LoVo (cell line): ENCODE measurements around the gene BPIFB1.

ENCODE experiments used
- DNase-seq: peaks from one replicate; pipeline ENCODE4 v3.0.0-alpha.2; 2016; ENCODE audit warnings: low spot score

The BPIFB1 gene

DNA sequence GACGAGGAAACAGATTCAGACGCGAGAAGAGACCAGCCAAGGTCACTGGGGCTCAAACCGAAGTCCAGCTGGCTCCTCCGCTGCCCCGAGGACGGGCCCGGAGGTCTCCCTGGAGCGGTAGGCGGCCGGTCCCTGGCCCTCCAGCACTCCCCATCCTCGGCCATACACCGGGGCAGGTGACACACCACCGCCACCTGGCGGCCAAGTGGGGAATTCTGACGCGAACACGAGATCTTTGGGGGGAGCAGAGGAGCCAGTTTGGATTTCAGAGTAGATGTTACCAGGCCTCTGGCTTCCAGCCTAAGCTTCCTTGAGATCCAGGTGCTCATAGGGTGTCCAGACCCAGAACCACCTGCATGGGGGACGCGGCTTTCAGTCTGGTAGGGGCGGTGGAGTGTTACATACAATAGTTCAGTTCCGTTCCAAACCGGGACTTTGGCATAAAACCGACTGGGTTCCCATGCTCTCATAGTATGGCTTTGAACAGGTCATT, 16.1 kb downstream of the BPIFB1 start:
- DNase-seq = peak; percentile 62

DNA sequence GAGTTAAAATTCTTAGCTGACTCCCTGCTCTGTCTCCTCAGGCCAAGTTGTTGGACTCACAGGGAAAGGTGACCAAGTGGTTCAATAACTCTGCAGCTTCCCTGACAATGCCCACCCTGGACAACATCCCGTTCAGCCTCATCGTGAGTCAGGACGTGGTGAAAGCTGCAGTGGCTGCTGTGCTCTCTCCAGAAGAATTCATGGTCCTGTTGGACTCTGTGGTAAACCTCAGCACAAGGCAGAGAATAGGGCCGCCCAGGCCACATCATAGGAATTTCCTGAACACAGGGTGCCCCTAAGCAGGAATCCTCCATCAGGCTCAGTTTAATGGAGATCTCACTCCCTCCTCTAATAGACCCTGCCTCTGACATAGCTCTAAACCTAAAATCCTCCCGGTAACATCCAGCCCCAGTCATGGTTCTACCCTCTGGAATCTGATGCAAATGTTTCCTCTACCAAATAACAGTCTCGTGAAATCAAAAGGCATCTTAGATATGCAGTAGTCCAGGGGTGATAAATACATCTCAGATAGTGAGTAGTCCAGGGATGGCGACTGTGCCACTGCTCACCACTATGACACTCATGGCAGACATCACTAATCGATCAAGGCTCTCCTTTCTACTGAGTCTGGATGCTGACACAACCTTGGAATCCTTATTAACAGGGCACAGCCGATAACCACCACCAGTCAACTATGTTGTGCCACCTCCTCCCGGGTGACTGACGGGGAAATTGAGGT, 18.3 kb downstream of the BPIFB1 start:
- DNase-seq = no peak

DNA sequence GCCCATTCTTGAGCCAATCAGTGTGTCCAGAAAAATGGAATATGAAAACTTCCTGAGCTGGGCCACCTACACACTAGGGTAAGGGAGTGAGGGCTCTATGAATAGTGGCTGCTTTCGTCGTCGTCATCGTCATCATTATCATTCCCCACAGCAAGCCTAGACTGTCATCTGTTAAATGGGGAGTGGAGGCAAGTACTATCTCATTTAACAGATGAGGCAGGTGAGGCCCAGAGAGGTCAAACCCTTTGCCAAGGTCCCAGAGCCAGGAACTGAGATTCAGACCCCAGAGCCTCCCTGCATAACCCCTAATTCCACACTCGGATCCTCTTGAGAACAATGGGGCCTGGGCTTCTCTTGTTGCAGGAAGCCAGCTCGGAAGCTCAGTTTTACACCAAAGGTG, 20.6 kb downstream of the BPIFB1 start:
- no peak for DNase-seq

DNA sequence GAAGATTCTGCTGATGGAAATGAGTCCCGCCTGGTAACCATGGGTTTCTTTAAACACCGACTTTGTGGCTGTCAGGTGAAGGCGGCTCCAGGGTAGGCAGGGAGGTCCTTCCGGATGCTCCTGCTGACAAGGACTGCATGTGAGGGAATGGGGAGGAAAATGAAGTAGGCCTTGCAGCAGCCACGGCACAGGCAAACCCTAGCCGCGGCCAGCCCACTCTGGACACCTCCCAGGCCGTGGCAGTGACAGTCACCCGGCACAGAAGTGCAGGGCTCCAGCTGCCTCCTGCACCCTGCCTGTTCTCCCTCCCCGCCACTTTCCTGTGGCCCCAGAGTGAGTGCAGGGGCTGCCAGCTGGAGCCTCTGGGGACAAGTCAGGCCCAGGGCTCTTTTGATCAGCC, 21.0 kb downstream of the BPIFB1 start:
- no peak for DNase-seq

DNA sequence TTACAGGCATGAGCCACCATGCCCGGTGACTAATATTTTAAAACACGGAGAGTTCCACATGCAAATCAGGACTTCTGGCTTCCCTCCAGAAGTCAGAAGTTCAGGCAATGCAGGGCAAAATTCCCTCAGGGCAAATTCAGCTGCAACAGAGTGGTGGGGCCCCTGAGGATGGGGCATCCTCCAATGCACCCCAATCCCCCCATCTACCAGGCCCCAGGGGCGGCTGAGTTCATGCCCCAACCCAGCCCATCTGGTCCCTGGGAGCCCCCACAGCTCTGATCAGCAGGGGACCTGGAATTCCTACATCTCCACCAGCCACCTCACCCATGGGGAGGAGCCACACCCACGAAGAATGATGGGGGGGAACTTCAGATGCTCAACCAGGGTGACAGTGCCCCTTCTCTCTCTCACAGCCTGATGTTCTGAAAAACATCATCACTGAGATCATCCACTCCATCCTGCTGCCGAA, 22.6 kb downstream of the BPIFB1 start:
- DNase-seq = peak; percentile 24

DNA sequence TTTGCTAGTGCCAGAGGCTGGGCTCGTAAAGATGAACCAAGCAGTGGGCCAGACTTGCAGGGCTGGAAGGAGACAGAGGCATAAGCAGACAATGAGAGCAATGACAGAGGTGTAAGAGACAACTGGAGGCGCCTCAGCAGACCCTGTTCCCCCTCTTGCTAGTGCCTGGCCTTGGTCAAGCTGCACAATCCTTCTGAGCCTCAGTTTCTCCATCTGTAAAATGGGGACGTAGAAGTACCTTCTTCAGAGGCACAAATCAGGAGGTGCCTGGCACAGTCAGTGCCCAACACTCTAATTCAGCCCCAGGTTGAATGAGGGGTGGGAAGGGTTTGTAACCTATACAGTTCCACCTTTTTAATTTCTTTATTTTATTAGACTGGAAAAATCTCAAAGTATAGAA, 23.2 kb downstream of the BPIFB1 start:
- DNase-seq = no peak

DNA sequence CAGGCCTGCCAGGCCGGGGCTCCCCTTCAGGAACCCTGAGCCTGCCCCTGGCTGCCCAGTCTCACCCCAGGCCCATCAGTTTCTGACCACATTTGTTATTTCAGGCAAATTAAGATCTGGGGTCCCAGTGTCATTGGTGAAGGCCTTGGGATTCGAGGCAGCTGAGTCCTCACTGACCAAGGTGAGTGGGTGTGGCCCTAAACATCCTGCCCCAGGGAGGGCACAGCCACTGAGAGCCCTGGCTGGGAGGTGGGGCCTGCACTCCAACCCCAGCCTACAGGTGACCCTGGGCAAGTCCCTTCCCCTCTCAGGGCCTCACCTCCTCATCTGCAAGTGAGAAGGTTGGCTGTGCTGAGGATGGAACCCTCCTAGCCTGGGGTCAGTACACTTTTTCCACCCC, 23.8 kb downstream of the BPIFB1 start:
- no peak for DNase-seq

DNA sequence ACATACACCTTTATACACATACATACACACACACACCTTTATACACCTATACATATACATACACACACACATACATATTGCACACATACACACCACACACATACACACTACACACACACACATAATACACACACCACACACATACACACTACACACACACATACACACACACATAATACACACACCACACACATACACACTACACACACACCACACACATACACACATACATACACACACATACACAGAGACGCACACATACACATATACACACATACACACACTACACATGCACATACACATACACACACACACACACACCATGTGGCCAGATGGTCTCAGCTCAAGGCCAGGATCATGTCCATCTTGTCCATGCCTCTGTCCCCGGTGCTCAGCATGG, 25.7 kb downstream of the BPIFB1 start:
- no peak for DNase-seq

DNA sequence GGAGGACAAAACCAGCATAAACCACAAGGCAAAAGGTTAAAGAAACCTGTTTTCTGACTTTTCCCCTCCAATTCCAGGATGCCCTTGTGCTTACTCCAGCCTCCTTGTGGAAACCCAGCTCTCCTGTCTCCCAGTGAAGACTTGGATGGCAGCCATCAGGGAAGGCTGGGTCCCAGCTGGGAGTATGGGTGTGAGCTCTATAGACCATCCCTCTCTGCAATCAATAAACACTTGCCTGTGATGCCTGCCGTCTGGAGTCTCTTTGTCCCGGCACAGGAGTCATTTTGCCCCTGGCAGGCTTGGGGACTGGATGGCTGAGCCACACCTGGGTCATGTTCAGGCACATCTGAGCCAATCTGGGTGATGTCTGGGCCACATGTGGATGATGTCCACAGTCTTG, 26.6 kb downstream of the BPIFB1 start:
- DNase-seq = no peak

DNA sequence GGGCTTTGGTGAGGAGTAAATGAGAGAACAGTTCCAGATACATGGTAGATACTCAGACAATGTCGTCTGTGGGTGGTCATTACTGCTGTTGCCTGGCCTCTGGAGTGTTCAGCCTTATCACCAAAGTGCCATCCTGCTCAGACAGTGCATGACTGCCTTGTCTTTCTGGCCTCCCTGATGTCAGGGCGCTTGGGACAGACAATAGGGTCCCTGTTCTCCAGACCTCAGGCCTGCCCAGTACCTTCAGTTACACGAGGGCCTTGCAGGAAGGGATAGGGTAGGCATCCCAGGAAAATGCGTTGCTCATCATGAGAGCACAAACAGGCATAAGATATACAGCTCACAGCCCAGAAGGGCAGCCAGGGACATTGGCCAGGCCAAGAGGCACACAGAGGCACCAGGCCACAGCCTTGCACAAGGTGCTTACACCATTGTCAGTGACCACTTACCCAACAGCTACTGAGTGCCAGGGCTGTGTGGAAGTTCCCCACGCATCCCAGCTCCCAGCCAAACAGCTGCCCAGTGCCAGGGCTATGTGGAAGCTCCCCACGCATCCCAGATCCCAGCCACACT, 27.4 kb downstream of the BPIFB1 start:
- no peak for DNase-seq

DNA sequence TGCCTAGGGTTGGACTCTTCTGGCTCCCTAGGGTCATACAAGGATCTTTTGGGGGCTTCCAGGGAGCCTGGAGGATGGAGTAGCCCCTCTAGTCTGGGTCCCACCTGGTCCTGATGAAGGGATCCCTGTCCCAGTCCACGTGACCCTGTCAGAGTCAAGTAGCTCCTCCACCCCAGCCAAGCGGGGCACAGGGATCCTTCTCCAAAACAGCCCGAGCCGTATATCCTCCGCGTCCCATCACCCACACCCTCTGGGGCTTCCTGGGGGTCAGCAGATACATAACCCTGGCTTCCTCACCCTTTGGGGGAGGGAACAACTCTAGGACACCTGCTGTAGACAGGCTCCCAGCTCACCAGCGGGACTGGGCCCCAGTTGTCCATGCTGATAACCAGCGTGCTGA, 28.0 kb downstream of the BPIFB1 start:
- no peak for DNase-seq

DNA sequence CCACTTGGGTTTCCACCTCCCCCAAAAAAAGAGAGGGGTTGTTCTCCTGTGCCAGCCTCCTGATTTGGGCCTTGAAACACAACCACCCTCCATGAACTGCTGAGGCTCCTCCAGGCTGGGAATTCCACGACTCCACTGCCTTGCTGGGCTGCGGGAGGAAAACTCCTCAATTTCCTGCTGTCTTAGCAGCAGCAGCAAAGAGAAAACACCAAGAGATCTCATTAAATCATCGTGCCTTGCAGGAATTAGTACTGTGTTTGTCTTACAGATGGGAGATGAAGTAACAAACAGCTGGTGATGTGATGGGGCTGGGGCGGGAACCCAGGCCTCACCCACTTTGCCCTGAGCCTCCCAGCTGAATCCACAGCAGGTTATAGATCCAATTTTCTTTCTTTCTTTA, 29.0 kb downstream of the BPIFB1 start:
- DNase-seq = no peak

DNA sequence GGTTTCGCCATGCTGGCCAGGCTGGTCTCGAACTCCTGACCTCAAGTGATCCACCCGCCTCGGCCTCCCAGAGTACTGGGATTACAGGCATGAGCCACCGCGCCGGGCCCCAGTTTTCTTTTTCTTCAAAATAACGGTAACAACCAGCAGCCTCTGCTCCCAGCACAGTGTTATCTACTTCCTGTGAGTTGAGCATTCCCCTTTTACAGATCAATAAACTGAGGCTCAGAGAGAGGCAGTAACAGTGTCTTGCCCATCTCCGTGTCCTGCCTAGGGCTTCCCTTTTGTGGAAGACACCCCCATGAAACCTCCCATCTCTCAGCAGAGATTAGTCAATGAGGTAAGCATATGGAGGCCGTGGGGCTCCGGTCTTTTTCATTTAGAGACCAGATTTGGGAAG, 29.6 kb downstream of the BPIFB1 start:
- DNase-seq = no peak

DNA sequence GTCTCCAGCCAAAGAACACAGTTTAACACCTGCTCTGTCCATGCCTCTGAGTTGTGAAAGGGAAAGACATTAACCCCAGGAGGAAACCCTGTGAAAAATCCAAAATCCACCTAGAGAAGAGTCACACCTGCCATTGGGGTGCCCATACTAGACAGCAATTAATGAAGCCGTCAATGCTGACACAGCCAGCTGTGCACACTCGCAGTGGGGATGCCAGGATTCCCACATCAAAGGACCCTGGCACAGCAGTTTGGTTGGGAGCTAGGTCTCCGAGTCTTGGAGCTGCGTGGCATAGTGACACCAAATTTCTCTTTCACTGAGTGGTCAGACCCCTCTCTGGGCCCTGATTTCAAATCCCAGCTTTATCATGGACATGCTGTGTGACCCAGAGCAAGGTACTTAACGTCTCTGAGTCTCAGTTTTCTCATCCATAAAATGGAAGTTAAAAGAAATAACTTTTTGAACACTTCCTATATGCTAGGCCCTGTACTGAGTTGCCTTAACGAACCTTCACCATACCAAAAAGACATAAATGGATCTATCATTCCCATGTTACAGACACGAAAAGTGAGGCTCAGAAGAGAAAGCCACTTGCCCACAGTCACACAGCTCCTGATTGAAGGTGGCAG, 30.8 kb downstream of the BPIFB1 start:
- no peak for DNase-seq

DNA sequence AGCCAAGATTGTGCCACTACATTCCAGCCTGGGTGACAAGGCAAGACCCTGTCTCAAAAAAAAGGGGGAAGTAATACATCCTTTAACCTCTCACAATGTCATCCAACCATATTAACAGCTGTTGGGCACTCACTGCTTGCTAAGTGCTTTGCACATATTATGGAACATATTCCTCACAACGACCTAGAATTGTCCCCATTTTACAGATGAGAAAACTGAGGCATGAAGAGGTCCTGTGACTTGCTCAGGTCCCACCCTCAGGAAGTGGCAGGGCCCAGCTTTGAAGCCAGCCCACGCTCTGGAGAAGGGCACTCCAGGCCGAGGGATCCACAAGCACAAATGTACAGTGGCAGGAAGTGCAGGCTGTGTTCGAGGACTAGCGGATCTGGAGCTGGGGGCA, 33.3 kb downstream of the BPIFB1 start:
- no peak for DNase-seq

DNA sequence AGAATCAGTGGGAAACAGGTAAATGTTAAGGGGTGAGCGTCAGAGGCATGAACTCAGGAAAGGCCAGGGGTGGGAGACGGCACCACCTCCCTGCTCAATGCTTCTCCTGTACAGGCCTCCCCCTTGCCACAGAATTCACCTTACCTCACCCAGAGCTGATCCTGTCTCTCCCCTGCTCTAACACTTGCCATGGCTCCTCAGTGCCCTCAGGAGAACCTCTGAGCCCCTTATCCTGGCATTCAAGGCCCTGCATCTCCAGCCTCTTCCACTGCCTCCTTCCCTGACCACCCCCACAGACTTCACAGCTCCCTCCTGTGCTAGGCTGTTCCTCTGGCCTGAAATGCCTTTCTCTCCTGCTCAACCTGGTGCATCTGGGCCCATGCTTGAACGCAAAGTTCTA, 33.9 kb downstream of the BPIFB1 start:
- no peak for DNase-seq

DNA sequence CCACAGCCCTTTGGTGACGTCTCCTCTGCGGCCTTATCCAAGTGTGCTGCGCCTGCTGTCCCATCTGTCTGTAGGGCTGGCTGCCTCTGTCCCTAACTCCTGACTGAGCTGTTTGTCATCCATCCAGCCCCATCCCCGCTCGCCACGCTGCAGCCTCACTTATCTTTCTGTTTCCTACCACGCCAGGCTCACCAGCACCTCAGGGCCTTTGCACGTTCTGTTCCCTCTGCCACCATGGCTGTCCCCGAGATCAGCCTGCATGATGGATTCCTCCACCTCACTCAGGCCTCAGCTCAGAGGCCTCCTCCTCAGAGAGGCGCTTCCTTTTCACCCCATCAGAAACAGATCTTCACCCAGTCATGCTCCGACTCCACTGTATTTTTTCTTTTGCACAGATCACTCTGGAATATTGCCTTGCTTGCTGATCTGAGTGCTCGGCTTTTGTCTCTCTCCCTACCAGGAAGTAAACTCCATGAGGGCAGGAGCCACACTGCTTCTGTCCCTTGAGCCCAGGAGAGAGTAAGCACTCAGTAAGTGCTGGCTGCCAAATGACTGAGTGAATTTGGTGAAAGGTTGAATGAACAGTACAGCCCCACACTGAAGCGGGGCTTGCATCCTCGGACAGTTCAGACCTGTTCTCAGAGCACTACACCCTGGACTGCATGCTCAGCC, 34.5 kb downstream of the BPIFB1 start:
- no peak for DNase-seq

DNA sequence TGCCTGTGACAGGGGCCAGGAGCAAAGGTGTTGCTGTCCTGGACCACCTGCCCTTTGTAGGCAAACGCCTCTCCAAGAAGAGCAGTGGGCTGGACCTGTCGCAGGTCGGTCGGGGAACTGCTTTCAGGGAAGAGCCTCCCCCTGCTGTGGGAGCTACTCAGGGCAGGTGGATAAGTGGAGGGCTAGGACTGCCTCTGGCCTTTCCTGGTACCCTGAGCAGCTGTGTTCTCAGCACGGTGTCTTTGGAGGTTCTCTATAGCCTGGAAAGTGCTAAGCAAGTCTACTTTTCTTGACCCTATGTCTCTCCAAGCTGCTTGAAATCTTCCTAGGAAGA, 35.0 kb downstream of the BPIFB1 start:
- no peak for DNase-seq

DNA sequence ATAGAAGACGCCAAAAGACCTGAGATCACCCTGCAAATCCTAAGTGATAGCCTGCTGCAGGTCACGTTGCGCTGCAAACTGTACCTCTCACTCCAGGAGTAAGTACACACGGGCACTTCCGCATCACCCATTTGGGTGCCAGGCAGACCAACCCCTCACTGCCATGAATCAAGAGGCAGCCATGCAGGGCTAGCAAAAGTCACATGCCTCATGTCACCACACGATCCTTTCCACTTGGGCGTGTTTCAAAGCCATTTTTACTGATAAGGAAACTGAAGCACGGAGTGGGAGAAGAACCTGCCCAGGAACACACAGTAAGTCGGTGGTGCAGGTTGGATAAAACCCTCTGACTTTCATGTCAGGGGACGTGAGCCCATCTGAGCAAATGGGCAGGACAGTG, 37.0 kb downstream of the BPIFB1 start:
- DNase-seq = no peak

DNA sequence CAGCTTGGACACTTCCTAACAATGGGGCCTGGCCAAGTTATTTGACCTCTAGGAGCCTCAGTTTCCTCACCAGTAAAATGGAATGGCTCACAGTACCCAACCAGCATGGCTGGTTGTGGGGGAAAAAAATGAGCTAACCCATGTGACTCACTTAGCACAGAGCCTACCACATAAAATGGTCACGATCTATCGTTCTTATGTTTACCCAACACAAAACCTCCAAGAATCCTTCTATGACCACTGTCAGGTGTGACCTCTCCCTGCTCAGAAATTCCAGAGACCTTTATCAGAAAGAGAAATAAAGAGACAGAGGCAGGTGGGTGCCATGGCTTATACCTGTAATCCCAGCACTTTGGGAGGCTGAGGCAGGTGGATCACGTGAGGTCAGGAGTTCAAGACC, 39.4 kb downstream of the BPIFB1 start:
- DNase-seq = peak; percentile 34

DNA sequence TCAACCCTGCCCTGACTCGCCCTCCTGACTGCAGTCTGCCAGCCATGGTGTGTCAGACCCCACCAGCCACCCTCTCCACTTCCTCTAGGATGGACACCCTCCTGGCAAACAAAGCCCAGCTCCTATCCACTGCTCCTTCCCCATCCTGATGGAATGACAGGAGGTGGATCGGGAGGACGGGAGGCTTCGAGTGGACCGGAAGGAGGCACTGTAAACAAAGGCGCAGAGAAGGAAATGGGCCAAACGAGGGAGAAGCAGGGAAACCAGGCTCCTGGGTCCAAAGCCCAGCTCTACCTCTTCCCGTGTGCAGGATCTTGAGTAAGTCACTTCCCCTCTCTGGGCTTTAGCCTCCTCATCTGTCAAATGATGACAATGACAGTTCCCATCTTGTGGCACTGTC, 40.2 kb downstream of the BPIFB1 start:
- no peak for DNase-seq

DNA sequence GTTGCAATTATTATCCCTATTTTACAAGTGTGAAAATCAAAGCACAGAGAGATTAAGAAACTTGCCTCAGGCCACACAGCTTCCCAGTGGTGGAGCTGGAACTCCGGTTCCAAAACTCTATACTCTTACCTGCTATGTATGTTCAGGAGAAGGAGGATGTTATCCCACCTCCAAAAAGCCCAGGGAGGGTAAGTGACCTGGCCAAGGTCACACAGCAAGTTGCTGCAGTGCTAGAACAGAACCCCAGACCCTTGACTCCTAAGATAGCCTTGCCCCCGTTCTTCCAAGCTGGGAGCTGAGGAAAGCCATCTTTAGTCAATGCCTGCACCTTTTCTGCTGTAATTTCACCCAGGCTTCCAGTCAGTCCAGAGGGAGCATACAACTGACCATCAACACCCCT, 42.3 kb downstream of the BPIFB1 start:
- no peak for DNase-seq
